ENCODE measurements around the gene MAGED4.
"Not testable (repeated sequence)": the region's sequence is repeated elsewhere in the genome, so short reads cannot be mapped to it uniquely, and the experiment has no call there.

The MAGED4 gene

DNA sequence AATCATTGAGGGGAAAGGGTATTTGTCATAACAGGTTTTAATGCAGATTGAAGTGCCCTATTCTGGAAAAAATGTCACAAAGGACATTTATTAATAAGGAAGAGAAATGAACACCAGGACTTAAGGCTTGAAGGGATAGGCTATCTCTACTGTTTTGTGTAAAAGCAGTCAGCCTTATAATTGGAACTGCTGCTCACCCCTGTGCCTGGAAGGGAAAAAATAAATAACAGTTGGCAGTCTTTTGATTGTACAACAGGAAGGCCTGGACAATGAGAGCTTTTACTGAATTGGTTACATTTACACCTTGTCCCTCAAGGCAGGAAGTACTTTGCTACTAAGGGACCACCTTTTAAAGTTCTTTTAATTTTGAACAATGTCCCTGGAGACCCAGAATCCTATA, 17.8 kb upstream of the MAGED4 start:
- H3K27ac ChIP-seq (ENCODE audit: poor library complexity, severe bottlenecking): no peak overlapping the region
- no peaks in the 10 kb centered on the region for H3K9me3 ChIP-seq (ENCODE audit: severe bottlenecking)
- TF ChIP-seq, protein P1, sequence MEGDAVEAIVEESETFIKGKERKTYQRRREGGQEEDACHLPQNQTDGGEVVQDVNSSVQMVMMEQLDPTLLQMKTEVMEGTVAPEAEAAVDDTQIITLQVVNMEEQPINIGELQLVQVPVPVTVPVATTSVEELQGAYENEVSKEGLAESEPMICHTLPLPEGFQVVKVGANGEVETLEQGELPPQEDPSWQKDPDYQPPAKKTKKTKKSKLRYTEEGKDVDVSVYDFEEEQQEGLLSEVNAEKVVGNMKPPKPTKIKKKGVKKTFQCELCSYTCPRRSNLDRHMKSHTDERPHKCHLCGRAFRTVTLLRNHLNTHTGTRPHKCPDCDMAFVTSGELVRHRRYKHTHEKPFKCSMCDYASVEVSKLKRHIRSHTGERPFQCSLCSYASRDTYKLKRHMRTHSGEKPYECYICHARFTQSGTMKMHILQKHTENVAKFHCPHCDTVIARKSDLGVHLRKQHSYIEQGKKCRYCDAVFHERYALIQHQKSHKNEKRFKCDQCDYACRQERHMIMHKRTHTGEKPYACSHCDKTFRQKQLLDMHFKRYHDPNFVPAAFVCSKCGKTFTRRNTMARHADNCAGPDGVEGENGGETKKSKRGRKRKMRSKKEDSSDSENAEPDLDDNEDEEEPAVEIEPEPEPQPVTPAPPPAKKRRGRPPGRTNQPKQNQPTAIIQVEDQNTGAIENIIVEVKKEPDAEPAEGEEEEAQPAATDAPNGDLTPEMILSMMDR (IDR thresholded peaks at IDR 0.05; ENCODE audit: poor library complexity, severe bottlenecking): no peak
- H3K4me3 ChIP-seq (ENCODE audit: severe bottlenecking): no peak overlapping the region
- no peaks in the 10 kb centered on the region for H3K4me1 ChIP-seq (ENCODE audit: insufficient read depth, poor library complexity, severe bottlenecking)
- ATAC-seq (ENCODE audit: low read depth): no peak
- no peaks in the 10 kb centered on the region for H3K36me3 ChIP-seq (ENCODE audit: low read depth)
- no peaks in the 10 kb centered on the region for H3K27me3 ChIP-seq (ENCODE audit: insufficient read depth, poor library complexity, severe bottlenecking)
- DNase-seq (ENCODE audit: low spot score): no peak

DNA sequence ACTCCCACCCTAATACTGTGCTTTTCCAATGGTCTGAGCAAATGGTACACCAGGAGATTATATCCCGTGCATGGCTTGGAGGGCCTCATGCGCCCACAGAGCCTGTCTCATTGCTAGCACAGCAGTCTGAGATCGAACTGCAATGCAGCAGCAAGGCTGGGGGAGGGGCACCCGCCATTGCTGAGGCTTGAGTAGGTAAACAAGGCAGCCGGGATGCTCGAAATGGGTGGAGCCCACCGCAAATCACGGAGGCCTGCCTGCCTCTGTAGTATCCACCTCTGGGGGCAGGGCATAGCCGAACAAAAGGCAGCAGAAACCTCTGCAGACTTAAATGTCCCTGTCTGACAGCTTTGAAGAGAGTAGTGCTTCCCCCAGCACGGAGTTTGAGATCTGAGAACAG, 13.6 kb upstream of the MAGED4 start:
- DNase-seq (ENCODE audit: low spot score); H3K9me3 ChIP-seq (ENCODE audit: severe bottlenecking); ATAC-seq (ENCODE audit: low read depth); H3K36me3 ChIP-seq (ENCODE audit: low read depth); H3K4me3 ChIP-seq (ENCODE audit: severe bottlenecking); H3K27ac ChIP-seq (ENCODE audit: poor library complexity, severe bottlenecking); H3K4me1 ChIP-seq (ENCODE audit: insufficient read depth, poor library complexity, severe bottlenecking); H3K27me3 ChIP-seq (ENCODE audit: insufficient read depth, poor library complexity, severe bottlenecking): not testable (repeated sequence)

DNA sequence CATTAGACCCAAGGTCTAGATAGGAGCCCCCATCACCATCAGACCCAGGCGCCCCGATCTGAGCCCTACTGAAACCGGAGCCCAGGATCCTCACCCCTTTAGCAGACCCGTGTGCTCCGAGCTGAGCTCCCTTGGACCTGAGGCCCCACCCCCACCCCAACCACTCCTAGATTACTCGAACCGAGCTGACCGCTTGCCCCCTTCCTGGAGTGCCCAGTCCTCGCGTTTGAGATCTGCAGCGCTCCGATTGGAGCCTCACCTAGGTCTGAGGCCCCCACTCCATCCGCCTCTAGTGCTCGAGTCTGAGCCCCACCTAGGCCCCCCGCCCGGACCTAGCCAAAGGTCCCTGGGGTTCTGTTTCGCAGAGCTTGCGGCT, 378 bp downstream of the MAGED4 start:
- DNase-seq (ENCODE audit: low spot score); H3K9me3 ChIP-seq (ENCODE audit: severe bottlenecking); H3K4me3 ChIP-seq (ENCODE audit: severe bottlenecking); H3K36me3 ChIP-seq (ENCODE audit: low read depth); H3K27me3 ChIP-seq (ENCODE audit: insufficient read depth, poor library complexity, severe bottlenecking); H3K27ac ChIP-seq (ENCODE audit: poor library complexity, severe bottlenecking); H3K4me1 ChIP-seq (ENCODE audit: insufficient read depth, poor library complexity, severe bottlenecking): not testable (repeated sequence)
- ATAC-seq (ENCODE audit: low read depth): peak; percentile 54

DNA sequence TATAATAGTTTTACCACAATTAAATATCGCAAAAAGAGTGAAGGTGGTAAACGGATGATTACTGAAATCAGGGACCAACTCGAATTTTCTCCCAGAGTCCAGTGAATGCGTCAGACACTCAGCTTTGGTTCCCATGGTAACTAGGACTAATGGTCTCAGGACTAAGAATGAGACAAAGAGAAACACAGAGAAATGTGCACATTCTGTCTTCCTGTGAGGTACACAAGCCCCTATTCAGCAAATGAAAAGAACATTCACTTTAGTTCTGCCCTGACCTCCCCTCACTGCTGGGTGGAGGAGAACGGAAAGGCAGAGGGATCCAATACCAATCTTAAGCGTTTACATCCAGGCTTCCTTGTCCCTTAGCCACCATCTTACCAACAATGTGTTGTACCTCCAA, 26.7 kb downstream of the MAGED4 start:
- H3K27me3 ChIP-seq (ENCODE audit: insufficient read depth, poor library complexity, severe bottlenecking); ATAC-seq (ENCODE audit: low read depth): not testable (repeated sequence)

DNA sequence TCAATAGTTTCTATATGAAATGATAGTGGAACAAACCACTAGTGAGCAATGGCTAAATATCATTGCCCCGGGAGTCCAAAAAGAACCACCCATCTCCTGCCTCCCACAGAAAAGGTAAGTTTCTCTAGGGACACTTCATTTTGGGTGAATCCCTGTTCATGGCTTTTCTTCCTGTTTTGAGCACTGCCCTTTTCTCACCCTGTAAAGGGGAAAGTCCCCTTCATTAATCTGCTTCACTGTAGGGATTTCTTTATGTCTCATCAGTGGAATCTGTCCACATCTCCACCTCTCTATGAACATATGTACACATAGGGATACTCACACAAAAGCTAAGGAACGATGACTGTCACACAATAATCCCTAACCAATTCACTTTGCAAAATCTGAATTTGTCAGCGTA, 28.6 kb downstream of the MAGED4 start:
- no peaks in the 10 kb centered on the region for H3K4me1 ChIP-seq (ENCODE audit: insufficient read depth, poor library complexity, severe bottlenecking)
- H3K27me3 ChIP-seq (ENCODE audit: insufficient read depth, poor library complexity, severe bottlenecking): no peaks in the 10 kb centered on the region
- no peak for ATAC-seq (ENCODE audit: low read depth)

More for the DNA sequence above, 26.7 kb downstream of the MAGED4 start:
- not testable (repeated sequence) for DNase-seq (ENCODE audit: low spot score); H3K4me1 ChIP-seq (ENCODE audit: insufficient read depth, poor library complexity, severe bottlenecking); H3K36me3 ChIP-seq (ENCODE audit: low read depth); H3K9me3 ChIP-seq (ENCODE audit: severe bottlenecking); H3K4me3 ChIP-seq (ENCODE audit: severe bottlenecking); H3K27ac ChIP-seq (ENCODE audit: poor library complexity, severe bottlenecking)

DNA sequence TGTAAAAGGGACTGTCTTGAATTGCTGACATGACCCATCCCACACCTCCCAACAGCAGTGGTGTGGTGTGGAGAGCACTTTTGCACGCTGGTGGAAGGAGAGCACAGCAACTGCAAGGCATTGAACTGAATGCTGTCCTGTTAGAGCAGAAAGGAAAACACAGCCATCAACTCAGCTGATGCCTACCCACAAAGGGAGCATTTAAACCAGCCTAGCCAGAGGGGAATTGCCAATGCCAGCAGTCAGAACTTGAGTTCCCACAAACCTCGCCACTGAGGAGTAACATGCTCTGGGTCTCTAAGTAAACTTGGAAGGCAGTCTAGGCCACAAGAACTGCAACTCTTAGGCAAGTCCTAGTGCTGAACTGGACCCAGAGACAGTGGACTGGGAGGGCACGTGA, 31.9 kb downstream of the MAGED4 start:
- Histone ChIP-seq H3K36me3 (ENCODE audit: low read depth) (no peaks in the 10 kb centered on the region), H3K9me3 (ENCODE audit: severe bottlenecking) (no peaks in the 10 kb centered on the region), H3K4me3 (ENCODE audit: severe bottlenecking) (no peak overlapping the region), H3K4me1 (ENCODE audit: insufficient read depth, poor library complexity, severe bottlenecking) (no peaks in the 10 kb centered on the region), H3K27ac (ENCODE audit: poor library complexity, severe bottlenecking) (no peak overlapping the region), H3K27me3 (ENCODE audit: insufficient read depth, poor library complexity, severe bottlenecking) (no peaks in the 10 kb centered on the region)
- ATAC-seq (ENCODE audit: low read depth): no peak
- DNase-seq (ENCODE audit: low spot score): no peak
- TF ChIP-seq, protein P1 (IDR thresholded peaks at IDR 0.05; ENCODE audit: poor library complexity, severe bottlenecking): no peak

More for the DNA sequence above, 28.6 kb downstream of the MAGED4 start:
- DNase-seq (ENCODE audit: low spot score): no peak
- H3K4me3 ChIP-seq (ENCODE audit: severe bottlenecking): no peak overlapping the region
- TF ChIP-seq, protein P1 (IDR thresholded peaks at IDR 0.05; ENCODE audit: poor library complexity, severe bottlenecking): no peak
- H3K9me3 ChIP-seq (ENCODE audit: severe bottlenecking): no peaks in the 10 kb centered on the region
- no peaks in the 10 kb centered on the region for H3K36me3 ChIP-seq (ENCODE audit: low read depth)
- H3K27ac ChIP-seq (ENCODE audit: poor library complexity, severe bottlenecking): no peak overlapping the region
